HL-60 (cell line): ENCODE measurements around the gene PCAT7.

Experiments used
- DNase-seq, 2 experiments: peaks; one replicate each; pipeline ENCODE4 v3.0.0-alpha.2; 2010 to 2020; ENCODE audit warnings: low read depth in 1 of 2, low spot score in 1 of 2
- H3K27ac ChIP-seq: fragments of 250-450 bp; sonication (Bioruptor Pico); replicated peaks from 2 replicates; pipeline ENCODE4 v1.5.1; 2020; ENCODE audit warnings: mild to moderate bottlenecking, moderate library complexity
- H3K27me3 ChIP-seq: fragments of 250-450 bp; sonication (Bioruptor Pico); 2 replicates; pipeline ENCODE4 v1.5.1; 2021; ENCODE audit warnings: mild to moderate bottlenecking, moderate library complexity; ENCODE audit not compliant: insufficient read depth, poor library complexity, severe bottlenecking
- H3K4me3 ChIP-seq: replicated peaks from 2 replicates; pipeline ENCODE4 v1.5.1; 2011; ENCODE audit warnings: mild to moderate bottlenecking, control low read depth, low read length; ENCODE audit not compliant: insufficient read depth
- GABPA ChIP-seq: IDR thresholded peaks from 2 replicates; pipeline ENCODE4 v1.6.1; 2012; ENCODE audit warnings: low read depth
- POLR2AphosphoS5 ChIP-seq: IDR thresholded peaks from 2 replicates; pipeline ENCODE4 v1.6.1; 2012; ENCODE audit warnings: low read depth
- SPI1 ChIP-seq: IDR thresholded peaks from 2 replicates; pipeline ENCODE4 v1.6.1; 2012; ENCODE audit warnings: low read depth, mild to moderate bottlenecking, borderline replicate concordance
- TF ChIP-seq, protein P1 (sequence below): IDR thresholded peaks from 2 replicates; pipeline ENCODE4 v1.6.1; 2012; ENCODE audit warnings: low read depth; ENCODE audit not compliant: insufficient replicate concordance
- TF ChIP-seq, protein P2 (sequence below): IDR thresholded peaks from one replicate; pipeline ENCODE4 v1.5.1; 2011; ENCODE audit warnings: low read length, control low read depth, inconsistent platforms; ENCODE audit not compliant: insufficient read depth

Gene PCAT7

GRCh38 chr9:94528886-94529285 is 26.0 kb upstream of the PCAT7 start:
- no peak for DNase-seq
- H3K27ac ChIP-seq, result no peak overlapping the region
- H3K4me3 ChIP-seq, result no peak overlapping the region
- TF ChIP-seq, protein P1, sequence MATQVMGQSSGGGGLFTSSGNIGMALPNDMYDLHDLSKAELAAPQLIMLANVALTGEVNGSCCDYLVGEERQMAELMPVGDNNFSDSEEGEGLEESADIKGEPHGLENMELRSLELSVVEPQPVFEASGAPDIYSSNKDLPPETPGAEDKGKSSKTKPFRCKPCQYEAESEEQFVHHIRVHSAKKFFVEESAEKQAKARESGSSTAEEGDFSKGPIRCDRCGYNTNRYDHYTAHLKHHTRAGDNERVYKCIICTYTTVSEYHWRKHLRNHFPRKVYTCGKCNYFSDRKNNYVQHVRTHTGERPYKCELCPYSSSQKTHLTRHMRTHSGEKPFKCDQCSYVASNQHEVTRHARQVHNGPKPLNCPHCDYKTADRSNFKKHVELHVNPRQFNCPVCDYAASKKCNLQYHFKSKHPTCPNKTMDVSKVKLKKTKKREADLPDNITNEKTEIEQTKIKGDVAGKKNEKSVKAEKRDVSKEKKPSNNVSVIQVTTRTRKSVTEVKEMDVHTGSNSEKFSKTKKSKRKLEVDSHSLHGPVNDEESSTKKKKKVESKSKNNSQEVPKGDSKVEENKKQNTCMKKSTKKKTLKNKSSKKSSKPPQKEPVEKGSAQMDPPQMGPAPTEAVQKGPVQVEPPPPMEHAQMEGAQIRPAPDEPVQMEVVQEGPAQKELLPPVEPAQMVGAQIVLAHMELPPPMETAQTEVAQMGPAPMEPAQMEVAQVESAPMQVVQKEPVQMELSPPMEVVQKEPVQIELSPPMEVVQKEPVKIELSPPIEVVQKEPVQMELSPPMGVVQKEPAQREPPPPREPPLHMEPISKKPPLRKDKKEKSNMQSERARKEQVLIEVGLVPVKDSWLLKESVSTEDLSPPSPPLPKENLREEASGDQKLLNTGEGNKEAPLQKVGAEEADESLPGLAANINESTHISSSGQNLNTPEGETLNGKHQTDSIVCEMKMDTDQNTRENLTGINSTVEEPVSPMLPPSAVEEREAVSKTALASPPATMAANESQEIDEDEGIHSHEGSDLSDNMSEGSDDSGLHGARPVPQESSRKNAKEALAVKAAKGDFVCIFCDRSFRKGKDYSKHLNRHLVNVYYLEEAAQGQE, result no peak
- TF ChIP-seq SPI1, result no peak
- TF ChIP-seq, protein P2, sequence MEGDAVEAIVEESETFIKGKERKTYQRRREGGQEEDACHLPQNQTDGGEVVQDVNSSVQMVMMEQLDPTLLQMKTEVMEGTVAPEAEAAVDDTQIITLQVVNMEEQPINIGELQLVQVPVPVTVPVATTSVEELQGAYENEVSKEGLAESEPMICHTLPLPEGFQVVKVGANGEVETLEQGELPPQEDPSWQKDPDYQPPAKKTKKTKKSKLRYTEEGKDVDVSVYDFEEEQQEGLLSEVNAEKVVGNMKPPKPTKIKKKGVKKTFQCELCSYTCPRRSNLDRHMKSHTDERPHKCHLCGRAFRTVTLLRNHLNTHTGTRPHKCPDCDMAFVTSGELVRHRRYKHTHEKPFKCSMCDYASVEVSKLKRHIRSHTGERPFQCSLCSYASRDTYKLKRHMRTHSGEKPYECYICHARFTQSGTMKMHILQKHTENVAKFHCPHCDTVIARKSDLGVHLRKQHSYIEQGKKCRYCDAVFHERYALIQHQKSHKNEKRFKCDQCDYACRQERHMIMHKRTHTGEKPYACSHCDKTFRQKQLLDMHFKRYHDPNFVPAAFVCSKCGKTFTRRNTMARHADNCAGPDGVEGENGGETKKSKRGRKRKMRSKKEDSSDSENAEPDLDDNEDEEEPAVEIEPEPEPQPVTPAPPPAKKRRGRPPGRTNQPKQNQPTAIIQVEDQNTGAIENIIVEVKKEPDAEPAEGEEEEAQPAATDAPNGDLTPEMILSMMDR, result no peak
- TF ChIP-seq GABPA, result no peak
- TF ChIP-seq POLR2AphosphoS5, result no peak
- no peaks in the 10 kb centered on the region for H3K27me3 ChIP-seq

GRCh38 chr9:94533155-94533554 is 21.7 kb upstream of the PCAT7 start:
- H3K27me3 ChIP-seq, result no peaks in the 10 kb centered on the region
- no peak overlapping the region for H3K4me3 ChIP-seq
- H3K27ac ChIP-seq, result no peak overlapping the region
- TF ChIP-seq SPI1, result no peak
- TF ChIP-seq, protein P2, result no peak
- TF ChIP-seq POLR2AphosphoS5, result no peak
- TF ChIP-seq, protein P1, result no peak
- no peak for TF ChIP-seq GABPA
- DNase-seq, result no peak

- TF ChIP-seq, protein P1, result no peak
- TF ChIP-seq SPI1 (no peak), POLR2AphosphoS5 (no peak), GABPA (no peak)
- TF ChIP-seq, protein P2, result no peak
- no peaks in the 10 kb centered on the region for H3K27me3 ChIP-seq
- H3K4me3 ChIP-seq, result no peak overlapping the region
- H3K27ac ChIP-seq, result no peak overlapping the region
- DNase-seq, result no peak
Observed at GRCh38 chr9:94533601-94534000, 21.3 kb upstream of the PCAT7 start.
